ENCODE measurements around the gene PCDHB4.
A peak's percentile ranks its signal among the peaks of the same experiment; 100 is the strongest.

The PCDHB4 gene

DNA sequence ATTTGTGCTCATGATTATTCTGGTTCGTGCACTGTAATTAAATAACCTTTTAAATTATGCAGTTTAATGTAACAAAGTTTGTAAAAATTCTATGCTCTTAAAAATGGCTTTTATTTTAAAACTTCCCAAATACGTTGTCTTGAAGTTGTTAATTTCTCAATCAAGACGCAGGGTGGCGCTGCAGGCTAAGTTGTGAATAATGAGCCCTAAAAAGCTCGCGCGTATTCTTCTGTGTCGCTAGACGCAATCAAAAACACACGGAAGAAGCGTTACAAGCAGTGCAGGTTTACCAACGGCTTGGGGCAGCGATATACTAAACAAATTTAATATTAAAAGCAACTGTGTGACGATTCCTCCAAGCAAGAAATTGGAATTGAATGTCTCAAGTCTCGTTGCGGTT lies at the start of gene PCDHB4:
PCDHB4 (plus strand) TSS at position 256 of the 400 bp plus-strand sequence. CDS start 181 bp downstream, outside the sequence.
- intact Hi-C loops (cut with DNase I; ENCODE audit: low total_unique reads) = no loop called here
- no peak for DNase-seq
- Histone ChIP-seq H3K9me3 (peaks cover 0 to 55% (median 30%) of the 10 kb centered on the region in 3 donors), H3K4me1 (no peaks in the 10 kb centered on the region), H3K4me3 (peak within 1 kb of the TSS; percentile 32 to 41), H3K27ac (no peak within 1 kb of the TSS), H3K36me3 (peaks cover 0 to 9% (median 0%) of the 10 kb centered on the region in 3 donors), H3K27me3 (no peaks in the 10 kb centered on the region)
- TF ChIP-seq, protein P1, sequence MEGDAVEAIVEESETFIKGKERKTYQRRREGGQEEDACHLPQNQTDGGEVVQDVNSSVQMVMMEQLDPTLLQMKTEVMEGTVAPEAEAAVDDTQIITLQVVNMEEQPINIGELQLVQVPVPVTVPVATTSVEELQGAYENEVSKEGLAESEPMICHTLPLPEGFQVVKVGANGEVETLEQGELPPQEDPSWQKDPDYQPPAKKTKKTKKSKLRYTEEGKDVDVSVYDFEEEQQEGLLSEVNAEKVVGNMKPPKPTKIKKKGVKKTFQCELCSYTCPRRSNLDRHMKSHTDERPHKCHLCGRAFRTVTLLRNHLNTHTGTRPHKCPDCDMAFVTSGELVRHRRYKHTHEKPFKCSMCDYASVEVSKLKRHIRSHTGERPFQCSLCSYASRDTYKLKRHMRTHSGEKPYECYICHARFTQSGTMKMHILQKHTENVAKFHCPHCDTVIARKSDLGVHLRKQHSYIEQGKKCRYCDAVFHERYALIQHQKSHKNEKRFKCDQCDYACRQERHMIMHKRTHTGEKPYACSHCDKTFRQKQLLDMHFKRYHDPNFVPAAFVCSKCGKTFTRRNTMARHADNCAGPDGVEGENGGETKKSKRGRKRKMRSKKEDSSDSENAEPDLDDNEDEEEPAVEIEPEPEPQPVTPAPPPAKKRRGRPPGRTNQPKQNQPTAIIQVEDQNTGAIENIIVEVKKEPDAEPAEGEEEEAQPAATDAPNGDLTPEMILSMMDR (IDR thresholded peaks at IDR 0.05) = peak in 1 of 2 experiments; percentile 28

DNA sequence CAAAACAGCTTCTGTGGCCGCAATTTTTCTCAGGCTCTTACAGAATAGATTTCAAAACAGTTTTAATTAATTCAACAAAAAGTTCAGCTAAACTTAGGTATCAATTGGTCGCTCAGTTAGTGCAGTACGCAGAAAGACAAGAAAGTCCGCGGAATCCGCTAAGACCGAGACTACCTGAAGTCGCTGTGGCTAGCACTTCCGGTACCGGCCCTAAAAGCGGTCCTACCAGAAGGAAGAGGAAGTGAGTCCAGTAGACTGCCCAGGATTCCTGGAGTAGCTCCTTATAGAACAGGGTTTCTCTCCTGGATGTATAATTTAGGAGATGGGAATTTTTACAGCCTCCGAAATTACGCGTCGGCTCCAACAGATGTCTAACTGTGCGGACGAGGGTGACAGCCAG lies 43.8 kb upstream of the PCDHB4 start:
- intact Hi-C loops (cut with DNase I; ENCODE audit: low total_unique reads) = no loop called here
- peak overlapping the region in 1 of 2 donors; percentile 33 for H3K4me3 ChIP-seq
- H3K4me1 ChIP-seq = no peaks in the 10 kb centered on the region
- no peak overlapping the region for H3K27ac ChIP-seq
- TF ChIP-seq, protein P1 (IDR thresholded peaks at IDR 0.05) = no peak
- DNase-seq = no peak
- peaks cover 0 to 15% (median 12%) of the 10 kb centered on the region in 3 donors for H3K9me3 ChIP-seq
- H3K36me3 ChIP-seq = no peaks in the 10 kb centered on the region
- peaks cover 0 to 16% of the 10 kb centered on the region in 2 donors for H3K27me3 ChIP-seq

DNA sequence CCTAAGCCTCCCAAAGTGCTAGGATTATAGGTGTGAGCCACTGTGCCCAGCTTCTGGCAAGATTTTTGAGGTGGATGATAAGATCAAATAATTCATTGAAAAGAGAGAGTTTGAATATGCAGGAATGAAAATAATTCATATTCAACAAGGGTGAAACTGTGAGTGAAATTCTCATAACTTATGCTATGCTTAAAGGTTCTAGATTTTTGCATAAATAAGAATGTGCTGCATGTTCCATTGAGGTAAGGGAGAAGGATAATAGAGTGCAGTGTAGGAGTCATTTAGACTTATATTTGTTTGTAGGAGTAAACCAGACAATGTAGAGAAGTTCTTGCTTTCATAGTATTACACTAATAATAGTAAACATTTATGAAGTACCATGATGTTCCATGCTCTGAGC lies 39.4 kb upstream of the PCDHB4 start:
- intact Hi-C loops (cut with DNase I; ENCODE audit: low total_unique reads) = no loop called here
- Histone ChIP-seq H3K4me3 (no peak overlapping the region), H3K36me3 (no peaks in the 10 kb centered on the region), H3K27me3 (peaks cover 0 to 11% of the 10 kb centered on the region in 2 donors), H3K27ac (no peak overlapping the region), H3K9me3 (peaks cover 0 to 24% (median 15%) of the 10 kb centered on the region in 3 donors), H3K4me1 (no peaks in the 10 kb centered on the region)
- TF ChIP-seq, protein P1 (IDR thresholded peaks at IDR 0.05) = no peak
- no peak for DNase-seq

DNA sequence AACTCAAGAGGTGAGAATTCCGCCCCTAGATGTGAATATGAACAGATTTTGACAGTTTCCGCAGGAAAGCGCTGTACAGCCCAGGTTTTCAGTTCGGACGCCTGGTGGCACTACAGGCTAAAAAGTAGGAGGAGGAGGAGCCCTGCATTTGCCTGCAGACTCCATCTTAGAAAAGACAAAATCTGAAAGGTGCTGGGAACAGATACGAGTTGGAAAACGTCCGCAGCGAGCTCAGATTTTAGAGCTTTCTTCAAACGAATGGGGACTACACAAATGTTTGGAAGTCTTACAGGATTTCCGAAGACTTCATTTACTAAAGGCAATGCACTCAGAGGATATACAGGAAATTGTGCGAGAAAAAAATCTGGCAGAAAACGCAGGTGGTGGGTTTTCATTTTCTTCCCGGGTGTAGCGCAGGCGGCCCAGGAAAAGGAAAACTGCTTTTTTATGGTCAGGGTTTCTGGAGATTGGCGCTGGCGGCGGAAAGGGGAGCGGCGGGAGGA lies 37.1 kb upstream of the PCDHB4 start:
- Histone ChIP-seq H3K9me3 (peaks cover 0 to 22% (median 15%) of the 10 kb centered on the region in 3 donors), H3K36me3 (no peaks in the 10 kb centered on the region), H3K27ac (peak overlapping the region in 1 of 2 donors; percentile 73), H3K4me3 (peak overlapping the region; percentile 53 to 56), H3K4me1 (no peaks in the 10 kb centered on the region), H3K27me3 (peaks cover 0 to 3% of the 10 kb centered on the region in 2 donors)
- intact Hi-C loops (cut with DNase I; ENCODE audit: low total_unique reads) = no loop called here
- TF ChIP-seq, protein P1 (IDR thresholded peaks at IDR 0.05) = peak; percentile 25 to 42
- DNase-seq = peak in 1 of 2 donors; percentile 74

DNA sequence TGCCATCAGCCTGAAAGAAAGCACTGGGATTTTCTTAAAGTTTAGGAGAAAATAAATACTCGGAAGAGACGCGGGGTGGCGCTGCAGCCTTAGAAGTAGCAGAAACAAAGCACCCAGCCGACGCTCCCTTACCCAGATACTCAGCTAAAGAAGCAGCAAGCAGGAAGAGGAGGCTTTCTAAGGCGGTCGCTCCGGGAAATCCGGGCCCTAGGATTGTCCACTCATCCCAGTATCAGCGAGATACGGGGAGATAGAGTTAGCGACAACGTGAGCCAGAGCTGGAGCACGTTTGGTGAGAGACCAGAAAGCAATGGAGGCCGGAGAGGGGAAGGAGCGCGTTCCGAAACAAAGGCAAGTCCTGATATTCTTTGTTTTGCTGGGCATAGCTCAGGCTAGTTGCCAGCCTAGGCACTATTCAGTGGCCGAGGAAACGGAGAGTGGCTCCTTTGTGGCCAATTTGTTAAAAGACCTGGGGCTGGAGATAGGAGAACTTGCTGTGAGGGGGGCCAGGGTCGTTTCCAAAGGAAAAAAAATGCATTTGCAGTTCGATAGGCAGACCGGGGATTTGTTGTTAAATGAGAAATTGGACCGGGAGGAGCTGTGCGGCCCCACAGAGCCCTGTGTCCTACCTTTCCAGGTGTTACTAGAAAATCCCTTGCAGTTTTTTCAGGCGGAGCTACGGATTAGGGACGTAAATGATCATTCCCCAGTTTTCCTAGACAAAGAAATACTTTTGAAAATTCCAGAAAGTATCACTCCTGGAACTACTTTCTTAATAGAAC lies 26.9 kb upstream of the PCDHB4 start, which contains the start of gene PCDHB2:
PCDHB2 (plus strand) TSS at position 135 of the 782 bp plus-strand sequence; CDS start at position 311, 176 bp downstream.
- intact Hi-C loops (cut with DNase I; ENCODE audit: low total_unique reads) = no loop called here
- peaks cover 3 to 78% (median 49%) of the 10 kb centered on the region in 3 donors for H3K9me3 ChIP-seq
- H3K27ac ChIP-seq = no peak within 1 kb of the TSS
- peaks cover 0 to 4% of the 10 kb centered on the region in 2 donors for H3K27me3 ChIP-seq
- DNase-seq = peak in 1 of 2 donors; percentile 25
- peaks cover 0 to 3% (median 0%) of the 10 kb centered on the region in 3 donors for H3K36me3 ChIP-seq
- TF ChIP-seq, protein P1 (IDR thresholded peaks at IDR 0.05) = no peak
- peak within 1 kb of the TSS; percentile 17 to 29 for H3K4me3 ChIP-seq
- no peaks in the 10 kb centered on the region for H3K4me1 ChIP-seq

Measured in tibial artery (tissue), 4 donors.